ENCODE data around the gene ZCCHC24.
"Not testable (repeated sequence)": the region's sequence is repeated elsewhere in the genome, so short reads cannot be mapped to it uniquely, and the experiment has no call there.

ZCCHC24 gene

GRCh38 chr10:79335470-79336235 lies 109.8 kb downstream of the ZCCHC24 start:
- in situ Hi-C loops (cut with MboI; ENCODE audit: low sequenced_read_pairs), result no loop called here

DNA sequence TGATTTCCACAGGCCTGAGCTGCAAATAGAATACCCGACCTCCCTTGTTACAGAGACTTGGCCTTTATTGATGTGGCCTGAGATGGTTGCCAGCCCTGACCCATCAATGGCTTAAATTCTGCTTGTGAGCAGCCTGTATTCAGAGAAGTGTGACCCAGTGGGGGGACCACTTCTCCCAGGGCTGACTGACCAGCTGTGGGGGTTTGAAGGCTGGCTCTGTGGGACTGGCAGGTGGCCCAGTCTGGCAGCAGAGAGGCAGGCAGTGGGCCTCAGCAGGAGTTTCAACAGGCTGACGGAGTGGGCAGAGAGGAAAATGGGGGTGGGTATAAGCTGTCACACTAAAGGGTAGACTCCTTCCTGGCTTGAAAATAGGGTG lies 110.3 kb downstream of the ZCCHC24 start:
- in situ Hi-C loops (cut with MboI; ENCODE audit: low sequenced_read_pairs), result no loop called here

- in situ Hi-C loops (cut with MboI; ENCODE audit: low sequenced_read_pairs), result no loop called here
Measured at GRCh38 chr10:79334573-79334972, 110.9 kb downstream of the ZCCHC24 start.

DNA sequence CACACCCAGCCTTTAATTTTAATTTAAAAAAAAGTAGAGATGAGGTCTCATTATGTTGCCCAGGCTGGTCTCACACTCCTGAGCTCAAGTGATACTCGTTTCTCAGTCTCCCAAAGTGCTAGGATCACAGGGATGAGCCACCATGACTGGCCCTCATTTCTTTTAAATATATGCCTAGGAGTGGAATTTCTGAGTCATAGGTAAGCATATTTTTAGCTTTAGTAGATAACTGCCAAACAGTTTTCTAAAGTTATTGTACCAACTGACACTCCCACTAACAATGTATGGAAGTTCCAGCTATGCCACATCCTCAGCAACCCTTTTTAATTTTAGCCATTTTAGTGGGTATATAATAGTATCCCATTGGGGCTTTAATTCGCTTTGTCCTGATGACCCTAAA lies 111.9 kb downstream of the ZCCHC24 start:
- in situ Hi-C loops (cut with MboI; ENCODE audit: low sequenced_read_pairs), result no loop called here

DNA sequence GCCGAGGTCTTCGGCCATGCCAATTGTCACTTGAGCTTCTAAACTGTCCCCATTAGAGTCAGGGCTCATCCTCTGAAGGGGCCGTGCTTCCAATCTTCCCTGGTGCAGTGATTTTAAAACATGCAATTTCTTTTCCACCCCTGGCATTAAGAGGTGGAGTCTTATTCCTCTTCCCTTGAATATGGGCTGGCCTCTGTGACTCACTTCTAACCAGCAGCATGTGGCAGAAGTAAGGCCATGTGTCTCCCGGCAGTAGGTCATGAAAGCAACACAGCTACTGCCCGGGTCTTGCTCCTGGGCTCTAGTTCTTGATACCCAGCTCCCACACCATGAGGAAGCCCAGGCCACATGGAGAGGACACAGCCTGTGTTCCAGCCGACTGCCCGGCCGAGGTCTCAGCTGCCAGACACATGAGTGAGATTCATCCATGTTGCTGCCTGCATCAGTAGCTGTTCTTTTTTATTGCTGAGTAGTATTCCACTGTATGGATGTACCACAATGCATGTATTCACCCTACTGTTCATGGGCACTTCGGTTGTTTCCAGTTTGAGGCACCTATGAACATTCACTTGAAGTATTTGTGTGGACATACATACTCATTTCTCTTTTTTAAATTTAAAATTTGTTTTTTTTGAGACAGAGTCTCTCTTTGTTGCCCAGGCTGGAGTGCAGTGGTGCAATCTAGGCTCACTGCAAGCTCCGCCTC lies 112.7 kb downstream of the ZCCHC24 start:
- in situ Hi-C loops (cut with MboI; ENCODE audit: low sequenced_read_pairs), result not testable (repeated sequence)
